ENCODE measurements around the gene ATP2C1. TPM values are rescaled to one million over a fixed set of nuclear protein-coding genes. Genes with fewer than 3 reads are reported as not detected.

Gene ATP2C1
- total and polyA plus RNA-seq, 2 experiments from 2014 or later, result 28.1 to 75.7 TPM

GRCh38 chr3:131008326-131008725 is 114.4 kb downstream of the ATP2C1 start (continued):
- TF ChIP-seq, protein P1, sequence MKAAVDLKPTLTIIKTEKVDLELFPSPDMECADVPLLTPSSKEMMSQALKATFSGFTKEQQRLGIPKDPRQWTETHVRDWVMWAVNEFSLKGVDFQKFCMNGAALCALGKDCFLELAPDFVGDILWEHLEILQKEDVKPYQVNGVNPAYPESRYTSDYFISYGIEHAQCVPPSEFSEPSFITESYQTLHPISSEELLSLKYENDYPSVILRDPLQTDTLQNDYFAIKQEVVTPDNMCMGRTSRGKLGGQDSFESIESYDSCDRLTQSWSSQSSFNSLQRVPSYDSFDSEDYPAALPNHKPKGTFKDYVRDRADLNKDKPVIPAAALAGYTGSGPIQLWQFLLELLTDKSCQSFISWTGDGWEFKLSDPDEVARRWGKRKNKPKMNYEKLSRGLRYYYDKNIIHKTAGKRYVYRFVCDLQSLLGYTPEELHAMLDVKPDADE (IDR thresholded peaks at IDR 0.05), result no peak
- TF ChIP-seq ZNF114 (CRISPR knock-in tag; IDR thresholded peaks at IDR 0.05), result no peak

GRCh38 chr3:131009698-131010097 is 115.8 kb downstream of the ATP2C1 start:
- Histone ChIP-seq H3K79me2 (replicated peaks; ENCODE audit: insufficient read depth) (no peaks in the 10 kb centered on the region), H3K4me2 (no peak overlapping the region), H3K27ac (ENCODE audit: low read depth) (no peak overlapping the region), H3F3A (replicated peaks; ENCODE audit: low read depth) (no peaks in the 10 kb centered on the region), H3K4me3 (no peak overlapping the region), H4K20me1 (replicated peaks; ENCODE audit: insufficient read depth) (no peaks in the 10 kb centered on the region; the same call in none of the 2 replicates), H3K27me3 (ENCODE audit: insufficient read depth) (no peaks in the 10 kb centered on the region), H2AFZ (no peak overlapping the region), H3K36me3 (ENCODE audit: insufficient read depth) (peaks cover 7% of the 10 kb centered on the region), H3K4me1 (ENCODE audit: insufficient read depth) (no peaks in the 10 kb centered on the region), H3K9me2 (ENCODE audit: insufficient read depth) (no peaks in the 10 kb centered on the region)
- Mint-ChIP-seq H3K9me3 (no peaks in the 10 kb centered on the region), H3K4me1 (no peaks in the 10 kb centered on the region), H3K36me3 (ENCODE audit: low read depth) (peaks cover 30% of the 10 kb centered on the region), H3K27me3 (ENCODE audit: insufficient read depth, low read depth, poor library complexity) (peaks cover 6% of the 10 kb centered on the region), H3K27ac (no peak overlapping the region), H3K4me3 (no peak overlapping the region)
- no peak for DNase-seq (ENCODE audit: low spot score)
- ATAC-seq, result no peak
- TF ChIP-seq EZH2phosphoT487 (IDR thresholded peaks at IDR 0.05; ENCODE audit: unreplicated experiment), result no peak
- TF ChIP-seq NANOG (IDR thresholded peaks at IDR 0.05; ENCODE audit: borderline replicate concordance), result no peak
- no peak for TF ChIP-seq EZH2 (IDR thresholded peaks at IDR 0.05; ENCODE audit: low read depth, unreplicated experiment)
- TF ChIP-seq, protein P2, sequence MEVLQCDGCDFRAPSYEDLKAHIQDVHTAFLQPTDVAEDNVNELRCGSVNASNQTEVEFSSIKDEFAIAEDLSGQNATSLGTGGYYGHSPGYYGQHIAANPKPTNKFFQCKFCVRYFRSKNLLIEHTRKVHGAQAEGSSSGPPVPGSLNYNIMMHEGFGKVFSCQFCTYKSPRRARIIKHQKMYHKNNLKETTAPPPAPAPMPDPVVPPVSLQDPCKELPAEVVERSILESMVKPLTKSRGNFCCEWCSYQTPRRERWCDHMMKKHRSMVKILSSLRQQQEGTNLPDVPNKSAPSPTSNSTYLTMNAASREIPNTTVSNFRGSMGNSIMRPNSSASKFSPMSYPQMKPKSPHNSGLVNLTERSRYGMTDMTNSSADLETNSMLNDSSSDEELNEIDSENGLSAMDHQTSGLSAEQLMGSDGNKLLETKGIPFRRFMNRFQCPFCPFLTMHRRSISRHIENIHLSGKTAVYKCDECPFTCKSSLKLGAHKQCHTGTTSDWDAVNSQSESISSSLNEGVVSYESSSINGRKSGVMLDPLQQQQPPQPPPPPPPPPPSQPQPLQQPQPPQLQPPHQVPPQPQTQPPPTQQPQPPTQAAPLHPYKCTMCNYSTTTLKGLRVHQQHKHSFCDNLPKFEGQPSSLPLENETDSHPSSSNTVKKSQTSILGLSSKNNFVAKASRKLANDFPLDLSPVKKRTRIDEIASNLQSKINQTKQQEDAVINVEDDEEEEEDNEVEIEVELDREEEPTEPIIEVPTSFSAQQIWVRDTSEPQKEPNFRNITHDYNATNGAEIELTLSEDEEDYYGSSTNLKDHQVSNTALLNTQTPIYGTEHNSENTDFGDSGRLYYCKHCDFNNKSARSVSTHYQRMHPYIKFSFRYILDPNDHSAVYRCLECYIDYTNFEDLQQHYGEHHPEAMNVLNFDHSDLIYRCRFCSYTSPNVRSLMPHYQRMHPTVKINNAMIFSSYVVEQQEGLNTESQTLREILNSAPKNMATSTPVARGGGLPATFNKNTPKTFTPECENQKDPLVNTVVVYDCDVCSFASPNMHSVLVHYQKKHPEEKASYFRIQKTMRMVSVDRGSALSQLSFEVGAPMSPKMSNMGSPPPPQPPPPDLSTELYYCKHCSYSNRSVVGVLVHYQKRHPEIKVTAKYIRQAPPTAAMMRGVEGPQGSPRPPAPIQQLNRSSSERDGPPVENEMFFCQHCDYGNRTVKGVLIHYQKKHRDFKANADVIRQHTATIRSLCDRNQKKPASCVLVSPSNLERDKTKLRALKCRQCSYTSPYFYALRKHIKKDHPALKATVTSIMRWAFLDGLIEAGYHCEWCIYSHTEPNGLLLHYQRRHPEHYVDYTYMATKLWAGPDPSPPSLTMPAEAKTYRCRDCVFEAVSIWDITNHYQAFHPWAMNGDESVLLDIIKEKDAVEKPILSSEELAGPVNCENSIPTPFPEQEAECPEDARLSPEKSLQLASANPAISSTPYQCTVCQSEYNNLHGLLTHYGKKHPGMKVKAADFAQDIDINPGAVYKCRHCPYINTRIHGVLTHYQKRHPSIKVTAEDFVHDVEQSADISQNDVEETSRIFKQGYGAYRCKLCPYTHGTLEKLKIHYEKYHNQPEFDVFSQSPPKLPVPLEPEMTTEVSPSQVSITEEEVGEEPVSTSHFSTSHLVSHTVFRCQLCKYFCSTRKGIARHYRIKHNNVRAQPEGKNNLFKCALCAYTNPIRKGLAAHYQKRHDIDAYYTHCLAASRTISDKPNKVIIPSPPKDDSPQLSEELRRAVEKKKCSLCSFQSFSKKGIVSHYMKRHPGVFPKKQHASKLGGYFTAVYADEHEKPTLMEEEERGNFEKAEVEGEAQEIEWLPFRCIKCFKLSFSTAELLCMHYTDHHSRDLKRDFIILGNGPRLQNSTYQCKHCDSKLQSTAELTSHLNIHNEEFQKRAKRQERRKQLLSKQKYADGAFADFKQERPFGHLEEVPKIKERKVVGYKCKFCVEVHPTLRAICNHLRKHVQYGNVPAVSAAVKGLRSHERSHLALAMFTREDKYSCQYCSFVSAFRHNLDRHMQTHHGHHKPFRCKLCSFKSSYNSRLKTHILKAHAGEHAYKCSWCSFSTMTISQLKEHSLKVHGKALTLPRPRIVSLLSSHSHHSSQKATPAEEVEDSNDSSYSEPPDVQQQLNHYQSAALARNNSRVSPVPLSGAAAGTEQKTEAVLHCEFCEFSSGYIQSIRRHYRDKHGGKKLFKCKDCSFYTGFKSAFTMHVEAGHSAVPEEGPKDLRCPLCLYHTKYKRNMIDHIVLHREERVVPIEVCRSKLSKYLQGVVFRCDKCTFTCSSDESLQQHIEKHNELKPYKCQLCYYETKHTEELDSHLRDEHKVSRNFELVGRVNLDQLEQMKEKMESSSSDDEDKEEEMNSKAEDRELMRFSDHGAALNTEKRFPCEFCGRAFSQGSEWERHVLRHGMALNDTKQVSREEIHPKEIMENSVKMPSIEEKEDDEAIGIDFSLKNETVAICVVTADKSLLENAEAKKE (CRISPR knock-in tag; IDR thresholded peaks at IDR 0.05), result no peak
- TF ChIP-seq REST (IDR thresholded peaks at IDR 0.05; ENCODE audit: unreplicated experiment), result no peak
- TF ChIP-seq, protein P3, sequence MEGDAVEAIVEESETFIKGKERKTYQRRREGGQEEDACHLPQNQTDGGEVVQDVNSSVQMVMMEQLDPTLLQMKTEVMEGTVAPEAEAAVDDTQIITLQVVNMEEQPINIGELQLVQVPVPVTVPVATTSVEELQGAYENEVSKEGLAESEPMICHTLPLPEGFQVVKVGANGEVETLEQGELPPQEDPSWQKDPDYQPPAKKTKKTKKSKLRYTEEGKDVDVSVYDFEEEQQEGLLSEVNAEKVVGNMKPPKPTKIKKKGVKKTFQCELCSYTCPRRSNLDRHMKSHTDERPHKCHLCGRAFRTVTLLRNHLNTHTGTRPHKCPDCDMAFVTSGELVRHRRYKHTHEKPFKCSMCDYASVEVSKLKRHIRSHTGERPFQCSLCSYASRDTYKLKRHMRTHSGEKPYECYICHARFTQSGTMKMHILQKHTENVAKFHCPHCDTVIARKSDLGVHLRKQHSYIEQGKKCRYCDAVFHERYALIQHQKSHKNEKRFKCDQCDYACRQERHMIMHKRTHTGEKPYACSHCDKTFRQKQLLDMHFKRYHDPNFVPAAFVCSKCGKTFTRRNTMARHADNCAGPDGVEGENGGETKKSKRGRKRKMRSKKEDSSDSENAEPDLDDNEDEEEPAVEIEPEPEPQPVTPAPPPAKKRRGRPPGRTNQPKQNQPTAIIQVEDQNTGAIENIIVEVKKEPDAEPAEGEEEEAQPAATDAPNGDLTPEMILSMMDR (conservative IDR thresholded peaks at IDR 0.05; ENCODE audit: low read depth in 2 of 2), result no peak
- no peak for TF ChIP-seq ZNF331 (CRISPR knock-in tag; IDR thresholded peaks at IDR 0.05; ENCODE audit: low read depth)

Measured in GM23338 (cell line).